Lung microvascular endothelial cell (primary cell): ENCODE measurements around the gene EFCAB6. TPM values are rescaled to one million over a fixed set of nuclear protein-coding genes. Genes with fewer than 3 reads are reported as not detected.
A peak's percentile ranks its signal among the peaks of the same experiment; 100 is the strongest.

Source experiments
- DNase-seq, 2 donors: peaks; one replicate each; pipeline versions ENCODE4 v3.0.0 to v3.0.0-alpha.2; 2010; ENCODE audit warnings: low read depth in 2 of 2
- total RNA-seq: library from RNA; depleted of rRNA; stranded (reverse); fragments of >200 nt; gene quantifications from 2 replicates; pipeline ENCODE4 v1.2.1, GENCODE V29; 2014

Gene EFCAB6
- total RNA-seq, 1 donor from 2014 or later: 0.20 TPM

DNA sequence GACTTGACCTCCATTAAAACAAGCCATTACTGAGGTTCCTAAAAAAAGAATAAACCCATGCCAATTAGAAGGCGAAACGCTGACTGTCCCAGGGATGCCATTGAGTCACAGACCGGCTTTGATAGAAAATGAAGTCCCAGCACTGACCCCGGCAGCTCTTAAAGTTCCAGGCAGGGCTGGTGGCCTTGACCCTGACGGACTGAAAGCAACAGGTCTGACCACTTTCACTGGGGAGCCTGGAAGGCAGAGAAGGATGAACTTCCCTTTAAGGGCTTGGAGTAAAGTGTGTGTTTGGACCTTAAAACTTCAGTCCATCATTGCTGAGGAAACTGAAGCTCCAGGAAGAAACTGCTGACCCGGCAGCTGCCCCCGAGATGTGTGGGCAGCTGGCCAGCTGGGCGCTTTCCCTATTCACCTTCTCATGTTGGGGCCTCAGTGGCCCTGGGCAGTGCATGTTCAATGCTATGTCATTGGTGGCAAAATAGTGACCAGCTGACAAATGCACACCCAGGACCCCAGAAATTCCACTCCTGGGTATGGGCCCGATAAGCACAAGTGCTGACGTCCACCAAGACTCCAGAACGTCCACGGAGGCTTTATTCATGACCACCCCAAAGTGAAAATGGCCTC is 18.9 kb upstream of the EFCAB6 start:
- no peak for DNase-seq

DNA sequence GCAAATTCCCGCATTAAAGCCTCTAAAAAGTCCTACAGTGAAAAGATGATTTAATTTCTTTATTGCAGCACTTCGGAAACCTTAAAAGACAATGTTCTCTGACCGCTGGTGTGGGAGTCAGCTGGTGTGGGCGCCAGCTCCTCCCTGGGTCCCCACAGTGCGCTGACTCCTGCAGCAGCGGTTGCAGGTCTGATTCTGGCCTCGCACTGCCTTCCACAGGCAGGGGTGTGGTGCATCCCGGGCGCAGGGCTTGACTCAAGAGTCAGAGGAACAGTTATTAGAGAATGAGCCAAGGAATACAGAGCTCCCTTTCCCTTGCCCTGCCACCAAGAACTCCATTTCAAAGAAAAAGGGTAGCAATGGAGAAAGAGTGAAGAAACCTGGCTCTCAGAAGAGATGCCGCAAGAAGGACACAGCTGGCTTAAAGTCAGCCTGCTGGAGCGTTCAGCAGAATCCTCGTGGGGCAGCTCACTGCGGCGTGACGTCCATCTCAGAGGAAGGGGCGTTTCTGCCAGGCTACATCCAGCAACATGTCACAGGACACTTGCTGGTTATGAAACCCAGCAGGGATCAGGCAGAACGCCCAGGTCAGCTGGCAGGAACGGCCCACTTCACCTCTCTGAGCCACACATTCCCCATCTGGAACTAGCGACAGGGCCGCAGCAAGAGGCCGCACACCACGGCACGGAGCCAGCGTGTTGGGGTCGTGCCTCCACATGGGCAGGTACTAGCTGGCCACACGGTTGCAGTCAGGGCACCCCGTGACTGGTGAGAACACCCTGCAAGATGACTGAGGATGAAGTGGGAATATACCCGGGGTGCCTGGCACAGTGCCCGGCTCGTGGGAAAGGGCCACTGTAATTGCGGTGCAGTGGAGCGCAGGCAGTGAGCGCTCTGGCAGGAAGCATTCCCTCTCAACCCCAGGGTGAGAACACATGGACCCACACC is 18.1 kb upstream of the EFCAB6 start:
- DNase-seq: no peak

DNA sequence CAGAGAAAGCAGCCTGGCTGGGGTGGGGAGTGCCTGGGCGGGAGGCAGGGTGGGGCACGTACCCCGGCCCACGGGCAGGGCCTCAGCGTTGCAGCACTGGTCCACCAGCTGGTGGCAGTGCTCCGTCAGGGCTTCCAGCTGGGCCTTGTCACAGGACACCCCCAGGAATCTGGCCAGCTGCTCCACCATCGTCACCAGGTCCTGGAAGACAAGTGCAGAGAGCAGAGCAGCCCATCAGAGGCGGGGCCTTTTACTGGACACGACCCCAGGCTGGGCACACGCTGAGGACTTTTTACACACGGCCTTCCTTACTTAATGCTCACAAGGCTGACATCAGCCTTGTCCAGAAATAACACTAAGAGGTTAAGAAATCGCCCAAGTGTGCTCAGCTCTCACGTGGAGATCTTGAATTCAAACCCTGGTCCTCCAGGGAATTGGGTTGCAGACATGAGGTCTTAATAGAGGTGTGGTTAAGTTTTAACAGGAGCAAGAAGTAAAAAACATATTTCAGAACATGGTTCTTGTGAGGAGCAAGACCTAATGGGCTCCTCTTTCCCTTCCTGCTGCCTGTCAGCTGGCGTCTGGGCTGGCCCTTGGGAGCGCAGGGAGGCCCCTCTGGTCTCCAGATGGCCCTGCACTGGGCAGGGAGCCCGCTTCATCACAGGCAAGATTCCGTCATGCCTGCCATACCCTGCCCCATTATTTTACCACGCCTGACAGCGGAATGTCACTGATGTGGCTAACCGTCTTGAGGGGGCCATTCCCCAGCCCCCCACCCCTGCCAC is 17.1 kb upstream of the EFCAB6 start:
- DNase-seq: no peak

DNA sequence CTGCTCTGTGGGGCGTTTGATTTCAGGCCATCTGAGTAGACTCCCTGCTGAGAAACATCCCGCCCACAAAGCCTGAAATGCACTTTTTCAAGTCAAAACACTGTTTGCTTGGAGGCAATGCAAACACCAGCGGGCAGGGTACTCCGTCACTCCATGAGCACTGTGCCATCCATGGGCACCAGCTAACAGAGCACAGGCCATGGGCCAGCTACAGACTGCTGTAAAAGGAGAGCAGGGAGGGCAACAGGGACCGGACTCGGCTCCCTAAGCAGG is 16.6 kb upstream of the EFCAB6 start:
- DNase-seq: no peak

DNA sequence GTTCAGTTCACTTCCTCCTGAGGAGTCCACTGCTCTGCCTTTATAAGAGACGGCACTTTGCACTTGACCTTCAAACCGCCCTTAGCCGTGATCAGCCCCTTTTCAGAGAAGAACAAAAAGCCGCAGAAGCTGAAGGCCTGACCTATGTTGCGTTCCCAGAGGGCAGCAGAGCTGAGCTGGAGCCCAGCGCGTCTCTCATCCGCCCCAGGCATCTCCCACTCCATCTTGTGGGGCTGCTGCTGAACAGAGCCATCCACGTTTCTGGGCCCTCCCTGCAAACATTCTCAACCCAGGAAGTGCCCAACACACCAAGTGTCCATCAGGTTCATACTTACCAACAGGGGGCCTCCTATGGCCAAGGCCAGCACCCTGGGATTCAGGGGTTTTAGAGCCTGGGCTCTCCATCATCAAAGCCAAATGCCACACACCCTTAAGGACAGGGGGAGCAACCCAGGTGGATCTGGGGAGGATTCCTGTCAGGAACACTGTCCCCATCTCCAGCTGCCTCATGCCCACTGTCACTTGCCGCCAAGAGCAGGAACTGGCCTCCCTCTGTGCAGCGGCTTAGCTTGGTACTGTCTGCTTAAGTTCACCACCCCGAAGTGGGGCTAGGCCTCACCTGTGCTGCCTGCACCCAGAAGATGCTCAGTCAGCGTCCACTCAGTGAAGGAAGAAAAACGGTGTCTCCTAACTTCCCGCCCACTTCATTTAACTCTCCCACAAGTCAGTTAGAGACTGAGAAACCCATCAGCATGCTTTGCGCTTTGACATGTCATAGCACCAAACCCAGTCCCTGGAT is 16.0 kb upstream of the EFCAB6 start:
- no peak for DNase-seq

DNA sequence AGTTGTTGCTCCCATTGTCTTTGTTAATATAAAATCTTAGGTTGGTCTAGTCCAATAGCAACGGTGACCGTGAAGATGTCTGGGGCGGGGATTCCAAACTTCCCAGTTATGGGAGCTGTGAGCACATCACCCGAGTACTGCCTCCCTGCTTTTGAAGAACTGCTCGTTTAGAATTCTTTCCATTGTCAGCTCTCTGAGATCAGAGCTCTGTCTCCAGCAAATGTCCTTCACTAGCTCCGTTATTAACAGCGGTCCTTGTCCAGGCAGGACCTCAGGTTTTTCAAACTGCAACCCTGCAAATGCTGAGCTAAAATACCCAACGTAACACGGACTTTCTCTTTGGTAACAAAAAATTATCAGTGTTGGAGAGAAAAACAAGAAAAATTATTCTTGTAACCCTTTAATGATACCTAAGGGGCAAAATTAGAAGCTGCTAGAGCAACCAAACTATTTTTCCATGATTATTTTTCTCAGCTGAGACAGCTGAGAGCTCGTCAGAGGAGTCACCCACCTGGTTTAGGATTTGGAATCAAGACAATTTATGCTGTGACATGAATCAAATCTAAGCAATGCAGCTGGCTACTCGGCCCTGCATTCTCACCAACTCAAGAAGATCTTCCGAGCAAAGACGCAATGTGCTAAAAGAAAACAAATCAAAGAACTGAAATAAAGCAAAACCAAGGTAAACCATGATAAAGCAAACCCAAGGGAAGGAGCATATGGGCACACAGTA is 15.1 kb upstream of the EFCAB6 start:
- DNase-seq: no peak

DNA sequence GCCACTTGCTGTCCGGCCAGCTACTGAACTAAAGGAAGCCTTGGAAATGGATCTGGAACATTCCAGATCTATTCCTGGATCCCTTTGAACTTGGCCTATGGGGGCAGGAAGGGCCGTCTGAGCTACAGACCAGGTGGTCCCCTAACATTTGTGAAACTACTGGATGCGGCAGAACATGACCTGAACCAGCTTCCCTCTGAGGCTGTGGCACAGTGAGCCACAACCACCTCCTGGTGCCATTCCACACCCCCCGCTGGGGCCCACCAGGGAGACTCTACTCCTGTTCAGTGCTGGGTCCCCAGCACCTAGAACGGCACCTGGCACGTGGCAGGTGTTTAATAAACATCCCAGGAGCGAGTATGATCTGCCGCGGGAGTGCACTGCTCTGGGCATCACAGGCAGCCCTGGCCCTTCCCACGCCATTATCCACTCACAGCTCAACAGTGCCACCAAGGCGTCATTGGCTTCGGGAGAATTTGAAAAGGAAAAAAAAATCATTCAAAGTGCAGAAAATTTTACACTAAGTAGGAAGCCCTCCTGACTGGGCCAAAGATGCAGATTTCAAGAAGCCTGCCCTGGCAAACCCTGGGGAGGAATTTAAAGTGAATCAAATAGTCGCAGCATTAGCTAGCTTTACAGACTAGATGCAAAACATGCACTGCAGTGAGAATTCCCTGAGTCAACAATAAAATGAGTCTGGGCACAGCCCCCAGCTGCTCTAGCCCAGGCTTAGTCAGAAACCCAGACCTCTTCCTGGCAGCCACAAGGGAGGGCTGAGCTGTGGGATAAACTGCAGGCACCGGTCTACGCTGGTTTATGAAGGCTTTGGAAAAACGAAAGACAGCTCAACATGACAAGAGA is 14.3 kb upstream of the EFCAB6 start:
- peak; percentile 10 to 32 for DNase-seq

DNA sequence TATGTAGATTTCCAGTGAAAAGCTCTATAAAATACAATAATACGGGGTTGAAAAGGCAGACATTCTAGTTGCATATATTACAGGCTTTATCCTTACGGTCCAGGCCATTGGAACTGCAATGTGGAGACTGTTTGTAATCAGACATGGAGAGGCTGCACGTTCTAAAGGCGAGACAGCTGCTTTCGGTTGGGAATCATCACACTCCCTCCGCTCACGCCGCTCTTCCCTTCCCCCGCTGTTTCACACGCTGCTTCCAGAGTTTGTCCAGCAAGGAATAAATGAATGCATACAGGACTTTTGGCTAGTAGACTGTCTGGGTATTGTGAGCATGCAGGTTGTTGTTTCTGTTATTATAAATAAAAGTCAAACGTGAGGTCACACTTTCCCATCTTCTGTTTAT is 13.5 kb upstream of the EFCAB6 start:
- DNase-seq: no peak

DNA sequence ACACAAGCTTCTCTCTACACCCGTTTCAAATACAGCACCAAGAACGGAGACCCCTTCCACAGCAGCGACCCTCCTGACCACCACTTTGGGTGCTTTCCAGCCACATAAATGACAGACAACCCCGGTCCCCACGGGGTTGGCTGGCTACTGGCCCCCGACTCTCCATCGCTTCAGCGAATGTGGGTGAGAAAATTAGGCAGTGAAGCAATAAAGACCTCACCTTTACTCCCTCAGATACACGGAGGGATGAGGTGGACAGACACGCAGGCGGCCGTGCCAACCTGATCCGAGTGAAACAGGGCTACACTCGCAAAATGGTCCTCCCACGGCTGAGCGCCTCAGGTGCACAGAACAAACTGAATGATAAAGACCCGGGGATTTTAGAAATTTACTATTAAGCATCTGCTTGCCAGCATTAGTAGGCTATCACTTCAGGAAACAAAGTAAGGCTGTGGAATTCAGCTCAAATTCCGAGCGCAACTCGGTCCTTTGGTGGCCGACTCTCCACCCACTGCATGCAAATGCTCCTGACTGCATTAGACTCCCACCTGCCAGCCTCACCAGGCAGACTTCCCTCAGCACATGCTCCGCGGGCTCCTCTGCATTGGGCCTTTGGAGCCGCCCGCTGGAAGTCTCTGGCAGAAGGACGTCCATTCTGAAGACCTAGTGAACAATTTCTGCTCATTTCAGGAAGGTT is 12.8 kb upstream of the EFCAB6 start:
- no peak for DNase-seq

DNA sequence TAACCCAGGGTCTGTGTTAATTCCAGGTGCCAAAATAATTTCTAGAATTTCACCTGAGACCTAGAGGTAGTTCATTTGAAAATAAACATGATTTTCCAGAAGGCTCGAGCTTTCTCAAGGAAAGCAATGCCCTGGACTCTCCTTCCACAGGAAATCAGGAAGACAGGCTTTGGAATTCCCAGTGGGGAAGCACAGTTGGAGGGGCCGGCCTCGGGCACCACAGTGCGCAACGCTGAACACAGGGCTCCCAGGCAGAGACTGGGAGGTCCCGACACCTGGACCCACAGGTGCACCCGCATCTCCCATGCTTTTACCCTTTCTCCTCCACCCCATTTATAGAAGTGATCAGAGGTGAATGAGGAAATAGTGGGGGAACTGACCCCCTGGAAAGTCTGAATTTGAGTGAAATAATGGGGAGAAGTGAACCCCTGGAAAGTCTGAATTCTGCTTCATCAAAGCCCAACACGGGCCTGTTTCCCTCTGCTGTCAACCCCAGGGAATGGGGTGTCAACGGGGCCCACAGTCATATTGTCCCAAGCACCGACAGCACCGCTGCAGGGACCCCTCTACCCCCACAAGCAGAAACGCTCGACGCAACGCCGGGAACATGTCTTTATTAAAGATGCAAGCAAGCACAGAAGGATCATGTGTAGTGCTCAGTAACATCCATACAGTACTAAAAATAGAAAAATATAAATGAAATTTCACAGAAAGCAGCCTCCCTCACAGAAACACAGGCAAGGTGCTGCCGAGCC is 12.0 kb upstream of the EFCAB6 start:
- no peak for DNase-seq

DNA sequence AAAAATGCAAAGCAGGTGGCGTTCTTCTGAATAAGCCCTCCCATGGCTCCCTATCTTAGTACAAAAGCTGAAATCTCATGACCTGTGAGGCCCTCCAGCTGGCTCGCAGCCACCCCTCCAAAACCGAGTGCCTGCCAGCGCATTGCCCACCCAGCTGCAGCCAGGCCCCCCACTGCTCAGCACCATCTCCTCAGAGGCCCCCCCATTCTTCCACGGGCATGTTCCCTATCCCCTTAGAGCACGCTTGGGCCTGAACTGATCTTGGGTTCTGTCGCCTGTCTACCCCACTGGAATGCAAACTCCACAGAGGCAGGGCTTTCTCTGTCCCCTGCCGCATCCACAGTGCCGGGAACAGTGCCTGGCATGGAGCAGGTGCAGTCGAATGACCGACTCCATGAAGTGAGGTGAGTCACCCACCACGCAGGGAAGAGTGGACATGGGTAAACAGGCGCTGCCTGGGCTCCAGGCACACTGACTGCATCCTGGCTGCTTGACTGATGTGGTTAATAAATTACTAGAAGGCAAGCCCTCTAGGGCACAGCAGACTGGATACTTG is 11.3 kb upstream of the EFCAB6 start:
- DNase-seq: no peak

DNA sequence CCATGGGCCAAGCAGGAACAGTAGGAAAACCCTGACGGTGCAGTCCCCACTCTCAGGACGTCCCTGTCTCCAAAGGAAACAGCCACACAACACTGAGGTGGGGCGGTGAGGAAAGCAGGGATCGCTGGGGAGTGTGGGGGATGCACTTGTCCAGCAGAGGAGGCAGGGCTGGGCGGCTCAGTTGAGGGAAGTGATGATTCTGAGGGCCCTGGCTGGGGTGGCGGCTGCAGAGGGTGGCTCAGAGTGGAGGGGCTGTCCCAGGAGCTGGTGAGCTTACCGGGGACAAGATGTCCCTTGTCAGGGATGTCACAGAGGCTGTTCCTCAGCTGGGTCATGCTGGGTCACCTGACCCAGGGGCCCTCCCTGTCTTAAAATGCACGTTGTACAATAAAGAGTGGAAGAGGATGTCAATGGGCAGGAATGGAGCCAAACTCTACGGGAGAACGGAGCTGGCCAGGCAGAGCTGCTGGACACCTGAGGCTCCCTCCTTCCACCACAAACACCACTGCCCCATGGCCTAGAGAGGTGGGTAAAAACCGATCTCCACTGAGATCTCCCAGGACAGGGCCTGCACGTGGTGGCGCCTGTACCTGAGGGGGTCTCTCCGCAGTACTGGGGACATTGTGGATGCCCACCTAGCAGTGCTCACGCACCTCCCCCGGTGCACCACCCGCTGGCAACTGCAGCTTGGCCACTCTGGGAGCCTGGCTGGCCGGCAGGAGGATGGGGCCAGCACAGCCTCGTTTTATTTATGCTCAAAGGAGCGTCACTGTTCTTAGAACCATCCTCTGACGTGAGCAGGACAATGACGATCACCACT is 9.7 kb upstream of the EFCAB6 start:
- no peak for DNase-seq

DNA sequence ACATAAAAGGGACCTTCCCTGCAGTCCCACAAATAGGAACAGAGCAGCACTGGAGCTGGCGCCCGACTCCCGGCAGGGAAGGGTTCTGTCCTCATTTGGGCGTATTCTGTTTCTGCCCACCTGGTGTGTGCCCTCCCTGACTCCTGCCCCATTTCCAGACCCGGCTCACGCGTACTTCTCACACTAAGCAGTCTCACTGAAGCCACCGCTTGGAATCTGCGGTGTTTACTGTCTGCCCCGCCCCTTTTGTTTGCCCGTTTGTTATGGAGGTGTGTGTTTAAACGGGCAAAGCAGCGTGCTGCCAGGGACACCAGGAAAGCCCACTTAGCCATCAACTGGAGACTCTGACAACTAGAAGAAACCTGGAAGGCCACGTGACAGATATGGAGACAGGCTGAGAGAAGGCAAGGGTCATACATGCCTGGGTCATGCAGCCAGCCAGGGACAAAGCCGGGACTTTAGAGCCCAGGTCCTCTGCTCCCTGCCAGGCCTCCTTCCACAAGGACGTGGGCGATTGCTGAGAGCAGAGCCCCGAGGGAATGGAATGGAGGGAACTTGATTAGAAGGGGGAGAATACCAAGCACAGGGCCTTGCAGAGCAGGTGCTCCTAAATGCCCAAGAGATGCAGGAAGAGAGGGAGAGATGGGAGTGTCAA is 8.7 kb upstream of the EFCAB6 start:
- DNase-seq: no peak

DNA sequence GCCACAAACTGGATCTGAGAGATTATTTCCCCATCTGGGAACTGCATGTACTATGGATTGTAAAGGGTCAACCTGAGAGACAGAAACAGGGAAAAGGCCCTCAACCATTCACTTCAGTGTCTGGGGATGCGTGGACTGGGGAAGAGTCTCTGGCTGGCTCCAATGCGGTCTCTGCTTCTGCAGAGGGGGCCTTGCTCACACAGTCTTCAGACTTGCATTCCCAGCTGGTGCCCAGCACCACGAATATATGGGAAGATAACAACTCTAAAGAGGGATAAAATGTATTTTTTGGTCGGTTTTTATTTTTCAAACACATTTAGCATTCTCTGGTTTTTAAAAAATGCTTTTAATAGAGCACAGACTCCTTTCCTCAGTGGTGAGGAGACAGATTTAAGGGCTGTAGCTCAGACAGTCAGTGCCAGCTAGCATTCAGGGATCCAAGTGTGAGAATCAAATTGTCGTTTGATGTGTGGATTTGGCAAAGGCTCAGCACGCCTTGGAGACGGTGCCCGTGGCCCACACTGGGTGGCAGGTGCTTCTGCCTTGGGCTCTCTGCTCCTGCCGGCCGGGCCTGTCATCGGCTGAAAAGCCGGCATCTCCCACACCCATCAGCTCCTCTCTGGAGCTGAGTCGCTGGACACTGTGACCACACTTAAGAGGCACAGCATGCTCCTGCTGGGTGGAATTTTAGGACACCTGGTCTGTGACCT is 8.0 kb upstream of the EFCAB6 start:
- DNase-seq: no peak

DNA sequence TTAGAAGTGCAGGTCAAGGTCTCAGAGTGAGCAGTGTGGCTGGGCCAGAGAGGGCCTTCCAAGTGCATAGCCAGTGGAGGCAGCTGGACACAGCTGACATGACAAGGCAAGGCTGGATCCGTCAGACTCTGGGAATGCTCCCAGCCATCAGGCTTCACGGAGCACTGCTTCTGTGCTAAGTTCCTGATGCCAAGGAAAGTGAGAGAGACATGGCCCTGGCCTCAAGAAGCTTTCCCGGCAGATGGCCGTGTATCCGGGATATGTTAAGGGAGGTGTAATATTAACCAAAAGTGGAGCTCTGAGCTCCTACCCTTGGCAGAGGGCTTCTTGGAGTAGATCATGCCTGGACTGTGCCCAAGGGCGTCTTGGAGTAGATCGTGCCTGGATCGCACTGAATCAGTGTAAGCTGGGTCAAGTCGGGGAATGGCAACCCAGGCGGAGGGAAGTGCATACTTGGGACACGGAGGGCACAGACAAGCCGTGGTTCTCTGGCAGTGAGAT is 7.4 kb upstream of the EFCAB6 start:
- no peak for DNase-seq

DNA sequence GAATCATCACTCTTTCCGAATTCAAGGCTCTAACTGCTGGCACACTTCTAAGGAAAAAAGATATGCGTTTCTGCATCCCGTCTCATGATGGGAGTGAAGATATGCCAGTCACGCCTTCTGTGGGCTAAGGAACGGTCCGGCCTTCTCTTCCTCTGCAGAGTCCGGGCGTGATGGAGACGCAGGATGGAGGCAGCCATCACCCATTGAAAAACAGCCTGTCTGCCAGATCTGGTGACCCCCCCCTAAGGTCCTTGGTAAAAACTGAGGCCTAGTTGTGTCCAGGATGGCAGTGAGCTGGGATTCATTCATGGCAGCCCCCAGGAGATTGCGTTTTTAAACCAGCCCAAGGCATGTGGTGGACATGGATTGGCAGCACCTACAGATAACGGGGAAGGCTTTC is 6.9 kb upstream of the EFCAB6 start:
- DNase-seq: no peak
